Keratinocyte (primary cell): ENCODE results near the gene NUBP2.

ENCODE experiments used
- EZH2 ChIP-seq: IDR thresholded peaks from one replicate; pipeline ENCODE4 v1.6.1; 2012; ENCODE audit warnings: inconsistent platforms, mild to moderate bottlenecking, low read length, moderate library complexity
- TF ChIP-seq, protein P1 (sequence below), 3 experiments: IDR thresholded peaks in 1 of 3; conservative IDR thresholded peaks in 1 of 3; optimal IDR thresholded peaks in 1 of 3; 2 replicates in 2 of 3; 3 replicates in 1 of 3; pipeline versions ENCODE3 to v1.5.1; 2011; ENCODE audit warnings: low read length in 3 of 3, mild to moderate bottlenecking in 3 of 3, moderate library complexity in 2 of 3, control low read depth in 1 of 3, inconsistent platforms in 1 of 3; ENCODE audit not compliant: insufficient read depth in 2 of 3; ENCODE audit errors: extremely low read depth in 1 of 3

DNA sequence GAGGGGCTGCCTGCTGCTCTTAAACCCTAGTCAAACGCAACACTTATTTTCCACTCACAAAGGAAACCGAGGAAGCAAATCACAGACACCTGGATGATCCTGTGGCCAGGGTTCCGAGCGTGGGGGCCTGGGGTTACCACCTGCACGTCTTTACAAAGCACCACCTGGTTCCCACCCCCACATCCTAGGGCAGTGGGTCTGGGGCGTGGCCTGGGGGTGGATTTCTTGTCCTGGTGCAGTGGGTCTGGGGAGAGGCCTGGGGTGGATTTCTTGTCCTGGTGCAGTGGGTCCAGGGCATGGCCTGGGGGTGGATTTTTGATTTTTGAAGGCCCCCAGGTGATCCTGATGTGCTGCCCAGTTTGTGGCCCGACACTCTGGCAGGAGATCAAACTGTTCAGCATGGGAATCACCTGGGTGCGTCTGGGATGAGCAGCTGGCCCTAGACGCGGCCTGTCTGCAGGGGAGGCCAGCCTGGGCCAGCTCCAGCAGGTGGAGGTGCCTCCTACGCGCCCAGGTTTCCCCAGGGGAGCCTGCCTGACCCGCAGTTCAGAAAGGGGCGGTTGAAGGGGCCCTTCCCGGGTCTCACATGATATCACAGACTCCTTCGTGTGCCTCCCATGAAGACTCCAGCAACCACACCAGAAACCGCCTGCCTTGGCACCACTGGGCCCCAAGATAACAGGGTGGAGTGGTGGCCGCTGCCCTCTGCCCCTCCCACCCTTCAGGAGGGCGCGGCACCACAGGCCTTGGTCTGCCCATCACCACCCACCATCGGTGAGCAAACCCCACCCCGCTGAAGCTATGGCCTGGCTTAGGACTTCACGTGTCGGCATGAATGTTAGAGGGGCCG, 37.6 kb downstream of the NUBP2 start:
- TF ChIP-seq, protein P1, sequence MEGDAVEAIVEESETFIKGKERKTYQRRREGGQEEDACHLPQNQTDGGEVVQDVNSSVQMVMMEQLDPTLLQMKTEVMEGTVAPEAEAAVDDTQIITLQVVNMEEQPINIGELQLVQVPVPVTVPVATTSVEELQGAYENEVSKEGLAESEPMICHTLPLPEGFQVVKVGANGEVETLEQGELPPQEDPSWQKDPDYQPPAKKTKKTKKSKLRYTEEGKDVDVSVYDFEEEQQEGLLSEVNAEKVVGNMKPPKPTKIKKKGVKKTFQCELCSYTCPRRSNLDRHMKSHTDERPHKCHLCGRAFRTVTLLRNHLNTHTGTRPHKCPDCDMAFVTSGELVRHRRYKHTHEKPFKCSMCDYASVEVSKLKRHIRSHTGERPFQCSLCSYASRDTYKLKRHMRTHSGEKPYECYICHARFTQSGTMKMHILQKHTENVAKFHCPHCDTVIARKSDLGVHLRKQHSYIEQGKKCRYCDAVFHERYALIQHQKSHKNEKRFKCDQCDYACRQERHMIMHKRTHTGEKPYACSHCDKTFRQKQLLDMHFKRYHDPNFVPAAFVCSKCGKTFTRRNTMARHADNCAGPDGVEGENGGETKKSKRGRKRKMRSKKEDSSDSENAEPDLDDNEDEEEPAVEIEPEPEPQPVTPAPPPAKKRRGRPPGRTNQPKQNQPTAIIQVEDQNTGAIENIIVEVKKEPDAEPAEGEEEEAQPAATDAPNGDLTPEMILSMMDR (optimal IDR thresholded peaks at IDR 0.05 in 1 of 3, IDR thresholded peaks at IDR 0.05 in 1 of 3, conservative IDR thresholded peaks at IDR 0.05 in 1 of 3; ENCODE audit: extremely low read depth in 1 of 3, insufficient read depth in 2 of 3, low read length in 3 of 3), result no peak
- TF ChIP-seq EZH2, result no peak
